IMR-90 (cell line): ENCODE results near the gene ATP2C2. TPM values are rescaled to one million over a fixed set of nuclear protein-coding genes. Genes with fewer than 3 reads are reported as not detected.

Experiments used
- ATAC-seq: fragments of 200-7000 bp; cut with Tn5 transposase; 2 replicates; pipeline ENCODE4 v1.9.1; 2020; ENCODE audit warnings: low read depth, mild to moderate bottlenecking, moderate library complexity
- BruUV-seq: library from RNA; stranded (reverse); fragments of 400-500 nt; replicated peaks from 2 replicates; lab custom pipeline; 2021; lab: Mats Ljungman, UMichigan
- CTCF ChIA-PET: fragments of 300-600 bp; formaldehyde crosslinking; extraction: SDS; loops from one replicate; lab custom pipeline; 2021; ENCODE audit warnings: antibody characterized with exemption; lab: Yijun Ruan, JAX
- POLR2A ChIA-PET: fragments of 300-600 bp; sonication (Branson Sonifier 250); formaldehyde crosslinking; loops from one replicate; lab custom pipeline; 2022; ENCODE audit warnings: antibody characterized with exemption; ENCODE audit not compliant: unreplicated experiment; lab: Charles Lee
- DNase-seq: peaks from one replicate; pipeline ENCODE4 v3.0.0; 2013
- H2AFZ ChIP-seq: replicated peaks from 2 replicates; pipeline ENCODE3; 2013; ENCODE audit warnings: low read length, mild to moderate bottlenecking; ENCODE audit not compliant: poor library complexity
- H2AK5ac ChIP-seq: 2 replicates; pipeline ENCODE4 v1.6.1; 2013; ENCODE audit warnings: low read depth, low read length, inconsistent platforms
- H2AK9ac ChIP-seq: replicated peaks from 2 replicates; pipeline ENCODE3; 2013; ENCODE audit warnings: mild to moderate bottlenecking, low read depth, low read length, moderate library complexity; ENCODE audit not compliant: poor library complexity
- H2BK120ac ChIP-seq: 2 replicates; pipeline ENCODE4 v1.6.1; 2013; ENCODE audit warnings: low read depth, low read length, inconsistent platforms
- H2BK15ac ChIP-seq: 3 replicates; pipeline ENCODE4 v1.6.1; 2013; ENCODE audit warnings: low read depth, low read length, inconsistent platforms
- H2BK20ac ChIP-seq: 2 replicates; pipeline ENCODE4 v1.6.1; 2013; ENCODE audit warnings: low read depth, mild to moderate bottlenecking, inconsistent platforms, low read length, moderate library complexity
- H2BK5ac ChIP-seq: 2 replicates; pipeline ENCODE4 v1.6.1; 2013; ENCODE audit warnings: mild to moderate bottlenecking, low read depth, low read length, inconsistent platforms; ENCODE audit not compliant: poor library complexity, severe bottlenecking
- H3K14ac ChIP-seq: replicated peaks from 2 replicates; pipeline ENCODE4 v1.6.1; 2013; ENCODE audit warnings: low read depth, low read length, inconsistent platforms
- H3K18ac ChIP-seq: 2 replicates; pipeline ENCODE4 v1.6.1; 2013; ENCODE audit warnings: low read depth, low read length, control low read depth
- H3K23ac ChIP-seq: 2 replicates; pipeline ENCODE4 v1.6.1; 2013; ENCODE audit warnings: low read depth, low read length, inconsistent platforms
- H3K27ac ChIP-seq: 2 replicates; pipeline ENCODE4 v1.5.1; 2013; ENCODE audit warnings: mild to moderate bottlenecking, control low read depth, low read length; ENCODE audit not compliant: insufficient read depth
- H3K27me3 ChIP-seq: 2 replicates; pipeline ENCODE4 v1.6.1; 2013; ENCODE audit warnings: low read length; ENCODE audit not compliant: control insufficient read depth, insufficient read depth
- H3K36me3 ChIP-seq: 2 replicates; pipeline ENCODE4 v1.6.1; 2013; ENCODE audit warnings: low read length, mixed read lengths; ENCODE audit not compliant: control insufficient read depth, insufficient read depth
- H3K4ac ChIP-seq: 2 replicates; pipeline ENCODE4 v1.6.1; 2013; ENCODE audit warnings: low read depth, low read length, inconsistent platforms
- H3K4me1 ChIP-seq: 2 replicates; pipeline ENCODE4 v1.6.1; 2013; ENCODE audit warnings: low read length, mixed read lengths; ENCODE audit not compliant: control insufficient read depth, insufficient read depth
- H3K4me2 ChIP-seq: 2 replicates; pipeline ENCODE4 v1.6.1; 2013; ENCODE audit warnings: low read depth, mild to moderate bottlenecking, control low read depth, low read length, moderate library complexity
- H3K4me3 ChIP-seq: 2 replicates; pipeline ENCODE4 v1.5.1; 2013; ENCODE audit warnings: low read depth, mild to moderate bottlenecking, control low read depth, low read length, moderate library complexity; ENCODE audit not compliant: insufficient read depth
- H3K56ac ChIP-seq: 2 replicates; pipeline ENCODE4 v1.6.1; 2013; ENCODE audit warnings: low read length, inconsistent platforms; ENCODE audit not compliant: insufficient read depth; ENCODE audit errors: extremely low read depth
- H3K79me1 ChIP-seq, 2 experiments: 2 replicates each; pipeline ENCODE4 v1.6.1; 2013; ENCODE audit warnings: low read length in 2 of 2, inconsistent platforms in 1 of 2, low read depth in 1 of 2
- H3K9ac ChIP-seq: 2 replicates; pipeline ENCODE4 v1.6.1; 2013; ENCODE audit warnings: low read depth, low read length, control low read depth
- H3K9me1 ChIP-seq: 2 replicates; pipeline ENCODE4 v1.6.1; 2013; ENCODE audit warnings: low read length, inconsistent platforms; ENCODE audit not compliant: insufficient read depth
- H3K9me3 ChIP-seq: 2 replicates; pipeline ENCODE4 v1.6.1; 2013; ENCODE audit warnings: low read length; ENCODE audit not compliant: control insufficient read depth, insufficient read depth
- H4K20me1 ChIP-seq: 2 replicates; pipeline ENCODE4 v1.6.1; 2013; ENCODE audit warnings: low read length, inconsistent platforms; ENCODE audit not compliant: insufficient read depth
- H4K5ac ChIP-seq: 2 replicates; pipeline ENCODE4 v1.6.1; 2013; ENCODE audit warnings: mild to moderate bottlenecking, low read depth, low read length, control low read depth
- H4K8ac ChIP-seq, 2 experiments: 2 replicates each; pipeline ENCODE4 v1.6.1; 2013; ENCODE audit warnings: low read depth in 2 of 2, low read length in 2 of 2, control low read depth in 1 of 2, inconsistent platforms in 1 of 2
- H4K91ac ChIP-seq: 2 replicates; pipeline ENCODE4 v1.6.1; 2013; ENCODE audit warnings: low read depth, low read length, inconsistent platforms; ENCODE audit not compliant: insufficient read depth
- BHLHE40 ChIP-seq: fragments of 150-350 bp; IDR thresholded peaks from 2 replicates; pipeline ENCODE4 v1.6.1; 2016; ENCODE audit warnings: mild to moderate bottlenecking, low read depth, low read length
- RAD21 ChIP-seq: IDR thresholded peaks from 2 replicates; pipeline ENCODE4 v1.6.1; 2012; ENCODE audit warnings: low read length, improper control_type of control experiment
- WGBS, 2 experiments: methylation state at CpG; one replicate each; pipeline versions ENCODE4 v1.1.5 to v1.1.7; 2013; ENCODE audit warnings: missing lambda C conversion rate in 2 of 2; ENCODE audit not compliant: insufficient read length in 1 of 2; ENCODE audit errors: extremely low coverage in 2 of 2; 5-methylcytosine and 5-hydroxymethylcytosine counted together
- dilution Hi-C: fragments of 300-500 bp; cut with HindIII; formaldehyde crosslinking; loops from one replicate; pipeline ENCODE4 v1.14.3; 2018; ENCODE audit warnings: low sequenced_read_pairs; ENCODE audit not compliant: unreplicated experiment
- in situ Hi-C: fragments of 300-500 bp; cut with MboI; formaldehyde crosslinking; loops from 3 replicates; pipeline ENCODE4 v1.14.3; 2019; ENCODE audit warnings: low sequenced_read_pairs, inconsistent platforms, mixed read lengths
- intact Hi-C: fragments of 100-400 bp; cut with micrococcal nuclease; formaldehyde crosslinking; loops from 2 replicates; pipeline ENCODE4 v1.10.0; 2022
- polyA plus RNA-seq, 3 experiments: library from polyadenylated mRNA; depleted of rRNA; stranded (reverse); fragments of >200 nt; gene quantifications; 2 replicates each; pipeline ENCODE4 v1.2.3, GENCODE V29; 2012; ENCODE audit warnings: low replicate concordance in 1 of 3
- total RNA-seq: library from RNA; depleted of rRNA; stranded (reverse); fragments of >200 nt; gene quantifications from 2 replicates; pipeline ENCODE4 v1.2.3, GENCODE V29; 2012

The ATP2C2 gene
- total and polyA plus RNA-seq, 2 of the 4 experiments (the other 2 are of a cell fraction) = not detected

DNA sequence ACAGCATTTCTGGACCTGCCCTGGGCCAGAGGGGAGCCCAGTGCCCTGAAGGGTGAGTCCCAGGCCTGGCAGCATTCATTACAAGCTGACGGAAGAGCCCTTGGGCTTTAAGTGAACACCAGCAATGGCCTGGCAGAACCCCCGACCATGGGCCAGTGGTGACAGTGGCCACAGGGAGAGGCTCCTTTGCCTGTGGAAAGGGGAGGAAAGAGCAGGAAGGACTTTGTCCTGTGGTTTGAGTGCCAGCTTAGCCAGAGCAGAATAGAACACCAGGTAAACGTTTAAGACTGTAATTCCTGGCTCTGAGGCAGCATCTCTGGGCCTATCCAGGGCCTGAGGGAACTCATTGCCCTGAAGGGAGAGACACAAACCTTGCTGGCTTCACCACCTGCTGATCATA lies 34.3 kb upstream of the ATP2C2 start:
- H3K9me1 ChIP-seq = no peaks in the 10 kb centered on the region
- no peak overlapping the region for H3K9ac ChIP-seq
- H3K14ac ChIP-seq = no peak overlapping the region
- H3K36me3 ChIP-seq = peaks cover 10% of the 10 kb centered on the region; the same call in 1 of the 2 replicates
- intact Hi-C loops (no loop called here), dilution Hi-C loops (no loop called here), in situ Hi-C loops (no loop called here)
- no peak overlapping the region for H3K23ac ChIP-seq
- peaks cover under 1% of the 10 kb centered on the region for H3K27me3 ChIP-seq
- peaks cover 3% of the 10 kb centered on the region for H3K9me3 ChIP-seq
- H2BK120ac ChIP-seq = no peak overlapping the region
- H3K18ac ChIP-seq = no peak overlapping the region
- WGBS, 2 experiments = 61% methylated on average over 3 of the region's 3 CpGs; no CpG with 5 or more reads in 1 of the 2 experiments
- no peak for ATAC-seq
- ChIA-PET POLR2A (no interaction called here), CTCF (no interaction called here)
- no peaks in the 10 kb centered on the region for H4K20me1 ChIP-seq
- no peak overlapping the region for H3K4me3 ChIP-seq
- no peak for TF ChIP-seq BHLHE40
- no peak for TF ChIP-seq RAD21
- H2AK9ac ChIP-seq = no peak overlapping the region
- H3K4me2 ChIP-seq = no peak overlapping the region
- no peak overlapping the region for H2BK15ac ChIP-seq
- H4K91ac ChIP-seq = no peak overlapping the region
- H3K4me1 ChIP-seq = no peaks in the 10 kb centered on the region
- H2AK5ac ChIP-seq = no peak overlapping the region
- no TSS peak for BruUV-seq
- H3K27ac ChIP-seq = no peak overlapping the region
- no peak overlapping the region for H4K5ac ChIP-seq
- DNase-seq = no peak
- no peak overlapping the region for H4K8ac ChIP-seq
- no peak overlapping the region for H2AFZ ChIP-seq
- no peak overlapping the region for H2BK20ac ChIP-seq
- H3K4ac ChIP-seq = no peak overlapping the region
- no peak overlapping the region for H3K56ac ChIP-seq
- no peaks in the 10 kb centered on the region for H3K79me1 ChIP-seq
- H2BK5ac ChIP-seq = no peak overlapping the region
